ENCODE results near the gene ANO1. TPM values are rescaled to one million over a fixed set of nuclear protein-coding genes. Genes with fewer than 3 reads are reported as not detected.

The ANO1 gene
- total RNA-seq, 2 donors from 2014 or later, result 34.6 to 43.9 TPM

GRCh38 chr11:70104419-70104818 lies 26.3 kb downstream of the ANO1 start:
- no peak for DNase-seq (ENCODE audit: low spot score)
- Histone ChIP-seq H3K9me3 (no peaks in the 10 kb centered on the region), H3K4me3 (no peak overlapping the region), H3K36me3 (no peaks in the 10 kb centered on the region), H3K27me3 (replicated peaks; ENCODE audit: insufficient read depth) (no peaks in the 10 kb centered on the region), H3K27ac (no peak overlapping the region), H3K4me1 (replicated peaks) (peaks cover 18% of the 10 kb centered on the region)
- TF ChIP-seq POLR2AphosphoS5 (IDR thresholded peaks at IDR 0.05) (no peak), POLR2A (IDR thresholded peaks at IDR 0.05) (no peak)
- TF ChIP-seq, protein P1, sequence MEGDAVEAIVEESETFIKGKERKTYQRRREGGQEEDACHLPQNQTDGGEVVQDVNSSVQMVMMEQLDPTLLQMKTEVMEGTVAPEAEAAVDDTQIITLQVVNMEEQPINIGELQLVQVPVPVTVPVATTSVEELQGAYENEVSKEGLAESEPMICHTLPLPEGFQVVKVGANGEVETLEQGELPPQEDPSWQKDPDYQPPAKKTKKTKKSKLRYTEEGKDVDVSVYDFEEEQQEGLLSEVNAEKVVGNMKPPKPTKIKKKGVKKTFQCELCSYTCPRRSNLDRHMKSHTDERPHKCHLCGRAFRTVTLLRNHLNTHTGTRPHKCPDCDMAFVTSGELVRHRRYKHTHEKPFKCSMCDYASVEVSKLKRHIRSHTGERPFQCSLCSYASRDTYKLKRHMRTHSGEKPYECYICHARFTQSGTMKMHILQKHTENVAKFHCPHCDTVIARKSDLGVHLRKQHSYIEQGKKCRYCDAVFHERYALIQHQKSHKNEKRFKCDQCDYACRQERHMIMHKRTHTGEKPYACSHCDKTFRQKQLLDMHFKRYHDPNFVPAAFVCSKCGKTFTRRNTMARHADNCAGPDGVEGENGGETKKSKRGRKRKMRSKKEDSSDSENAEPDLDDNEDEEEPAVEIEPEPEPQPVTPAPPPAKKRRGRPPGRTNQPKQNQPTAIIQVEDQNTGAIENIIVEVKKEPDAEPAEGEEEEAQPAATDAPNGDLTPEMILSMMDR (IDR thresholded peaks at IDR 0.05), result no peak
- whole genome bisulfite sequencing, result 72% methylated on average over 6 of the region's 9 CpGs
- intact Hi-C loops (cut with DNase I), result no loop called here

GRCh38 chr11:70104961-70105360 lies 26.8 kb downstream of the ANO1 start:
- H3K4me3 ChIP-seq, result no peak overlapping the region
- intact Hi-C loops (cut with DNase I), result no loop called here
- 74% methylated on average over 11 of the region's 11 CpGs for WGBS
- TF ChIP-seq POLR2A (IDR thresholded peaks at IDR 0.05), result no peak
- TF ChIP-seq, protein P1 (IDR thresholded peaks at IDR 0.05), result no peak
- no peak for TF ChIP-seq POLR2AphosphoS5 (IDR thresholded peaks at IDR 0.05)
- peaks cover 18% of the 10 kb centered on the region for H3K4me1 ChIP-seq (replicated peaks)
- no peaks in the 10 kb centered on the region for H3K9me3 ChIP-seq
- H3K27me3 ChIP-seq (replicated peaks; ENCODE audit: insufficient read depth), result no peaks in the 10 kb centered on the region
- DNase-seq (ENCODE audit: low spot score), result no peak
- H3K36me3 ChIP-seq, result no peaks in the 10 kb centered on the region
- H3K27ac ChIP-seq, result peak overlapping the region in 1 of 2 donors; percentile 61

GRCh38 chr11:70105369-70105754 lies 27.2 kb downstream of the ANO1 start:
- TF ChIP-seq POLR2AphosphoS5 (IDR thresholded peaks at IDR 0.05) (no peak), POLR2A (IDR thresholded peaks at IDR 0.05) (no peak)
- TF ChIP-seq, protein P1 (IDR thresholded peaks at IDR 0.05), result no peak
- Histone ChIP-seq H3K27ac (peak overlapping the region; percentile 61 to 66), H3K27me3 (replicated peaks; ENCODE audit: insufficient read depth) (no peaks in the 10 kb centered on the region), H3K4me1 (replicated peaks) (peaks cover 18% of the 10 kb centered on the region), H3K36me3 (no peaks in the 10 kb centered on the region), H3K9me3 (no peaks in the 10 kb centered on the region), H3K4me3 (no peak overlapping the region)
- 94% methylated on average over 12 of the region's 12 CpGs for WGBS
- intact Hi-C loops (cut with DNase I), result no loop called here
- DNase-seq (ENCODE audit: low spot score), result no peak

- no peaks in the 10 kb centered on the region for H3K36me3 ChIP-seq
- WGBS, result 47% methylated on average over 24 of the region's 24 CpGs
- peak overlapping the region; percentile 61 to 66 for H3K27ac ChIP-seq
- TF ChIP-seq, protein P1 (IDR thresholded peaks at IDR 0.05), result no peak
- TF ChIP-seq POLR2A (IDR thresholded peaks at IDR 0.05) (no peak), POLR2AphosphoS5 (IDR thresholded peaks at IDR 0.05) (peak; percentile 55)
- no peak overlapping the region for H3K4me3 ChIP-seq
- intact Hi-C loops (cut with DNase I), result no loop called here
- peaks cover 18% of the 10 kb centered on the region for H3K4me1 ChIP-seq (replicated peaks)
- peak; percentile 60 for DNase-seq (ENCODE audit: low spot score)
- H3K9me3 ChIP-seq, result no peaks in the 10 kb centered on the region
- H3K27me3 ChIP-seq (replicated peaks; ENCODE audit: insufficient read depth), result no peaks in the 10 kb centered on the region
These were observed 27.8 kb downstream of the ANO1 start for GRCh38 chr11:70105755-70106571.

DNA sequence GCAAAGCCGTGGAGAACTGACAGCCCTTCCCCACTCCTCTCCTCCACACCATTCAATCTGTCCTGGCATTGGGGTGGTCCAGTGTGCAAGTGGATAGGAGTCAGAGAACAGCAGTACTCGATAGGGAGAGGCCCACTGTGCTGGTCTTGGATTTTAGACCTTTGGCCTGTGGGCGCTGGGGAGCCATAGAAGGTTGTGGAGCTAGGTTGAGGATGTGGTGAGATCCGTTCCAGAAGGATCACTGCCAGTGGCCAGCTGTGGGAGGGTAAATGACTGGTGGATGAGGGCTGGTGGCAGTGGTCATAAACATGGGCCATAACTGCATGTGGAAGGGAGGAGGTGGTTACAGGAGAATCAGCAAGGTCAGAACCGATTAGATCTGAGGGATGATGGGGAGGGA lies 28.6 kb downstream of the ANO1 start:
- intact Hi-C loops (cut with DNase I), result no loop called here
- peaks cover 18% of the 10 kb centered on the region for H3K4me1 ChIP-seq (replicated peaks)
- no peak for TF ChIP-seq POLR2AphosphoS5 (IDR thresholded peaks at IDR 0.05)
- TF ChIP-seq, protein P1 (IDR thresholded peaks at IDR 0.05), result no peak
- TF ChIP-seq POLR2A (IDR thresholded peaks at IDR 0.05), result no peak
- no peaks in the 10 kb centered on the region for H3K36me3 ChIP-seq
- no peaks in the 10 kb centered on the region for H3K9me3 ChIP-seq
- H3K27me3 ChIP-seq (replicated peaks; ENCODE audit: insufficient read depth), result no peaks in the 10 kb centered on the region
- DNase-seq (ENCODE audit: low spot score), result no peak
- WGBS, result 86% methylated on average over 5 of the region's 5 CpGs
- peak overlapping the region; percentile 61 to 66 for H3K27ac ChIP-seq
- H3K4me3 ChIP-seq, result no peak overlapping the region

All from prostate gland (tissue), 2 donors.